ENCODE measurements around the gene TMEM255B.
"Not testable (repeated sequence)": the region's sequence is repeated elsewhere in the genome, so short reads cannot be mapped to it uniquely, and the experiment has no call there.

Gene TMEM255B

DNA sequence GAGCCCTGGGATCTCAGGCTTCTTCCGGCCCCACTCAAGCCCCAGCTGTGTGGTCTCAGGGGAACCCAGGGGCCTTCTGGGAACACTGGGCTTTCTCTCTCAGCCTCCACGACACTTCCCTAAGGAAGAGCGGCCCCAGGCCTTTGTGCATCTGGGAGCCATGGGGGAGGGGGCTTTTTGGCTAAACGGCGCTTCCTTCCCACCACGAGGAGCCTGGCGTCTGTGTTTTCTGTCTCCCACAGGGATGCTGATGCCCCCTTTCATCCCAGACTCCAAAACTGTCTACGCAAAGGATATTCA is 24.2 kb upstream of the TMEM255B start:
- no peak for DNase-seq

DNA sequence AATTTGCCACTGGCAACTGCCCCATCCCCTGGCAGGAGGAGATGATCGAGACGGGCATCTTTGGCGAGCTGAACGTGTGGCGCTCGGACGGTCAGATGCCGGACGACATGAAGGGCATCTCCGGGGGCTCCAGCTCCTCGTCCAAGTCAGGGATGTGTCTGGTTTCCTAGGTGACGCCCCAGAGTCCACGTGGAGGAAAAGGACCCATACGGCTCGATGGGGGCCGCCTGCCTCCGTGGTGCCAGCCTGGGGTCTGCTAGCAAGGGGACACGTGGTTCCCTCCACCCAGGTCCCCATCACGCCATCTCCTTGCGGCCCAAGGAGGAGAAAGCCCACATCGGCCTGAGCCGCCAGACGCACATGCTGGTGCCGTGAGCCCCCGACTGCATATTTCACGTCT is 23.8 kb upstream of the TMEM255B start:
- no peak for DNase-seq

DNA sequence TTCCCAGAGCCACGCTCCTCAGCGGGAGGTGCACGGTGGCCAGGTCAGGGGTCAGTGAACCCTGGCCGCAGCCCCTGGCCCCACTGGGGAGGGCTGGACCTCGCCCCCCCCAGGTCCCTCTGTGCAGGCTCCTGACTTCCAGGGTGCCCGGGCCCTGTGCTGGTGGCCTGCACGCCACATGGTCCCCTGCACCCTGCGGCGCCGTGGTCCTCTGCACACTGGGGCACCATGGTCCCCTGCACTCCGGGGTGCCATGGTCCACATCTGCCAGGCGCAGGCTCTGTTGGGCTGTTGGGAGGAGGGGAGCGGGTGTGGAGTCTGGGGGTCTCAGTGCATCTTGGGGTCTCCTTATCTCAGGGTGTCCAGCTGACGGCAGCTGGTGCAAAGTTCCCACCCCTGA is 23.3 kb upstream of the TMEM255B start:
- no peak for DNase-seq

DNA sequence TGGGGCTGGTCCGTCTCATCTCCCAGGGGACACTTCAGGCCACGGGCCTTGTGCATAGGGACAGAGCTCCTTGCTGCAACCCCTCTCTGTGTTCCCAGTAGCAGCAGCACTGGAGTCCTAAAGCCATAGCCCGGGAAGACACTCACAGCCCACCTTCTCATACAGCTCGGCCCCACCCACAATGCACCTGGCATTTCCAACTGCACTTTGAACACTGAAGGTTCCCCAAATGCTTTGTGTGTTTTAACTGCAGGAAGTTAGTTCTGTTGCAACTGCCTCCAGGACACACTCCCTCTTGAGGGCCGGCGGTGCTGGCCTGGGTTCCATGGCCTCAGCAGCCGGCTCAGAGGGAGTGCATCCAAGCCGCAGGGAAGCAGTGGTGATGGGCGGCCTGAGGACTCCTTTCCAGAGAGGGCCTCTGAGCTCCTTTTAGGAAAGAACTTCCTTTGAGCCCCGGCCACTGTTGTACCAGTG is 22.7 kb upstream of the TMEM255B start:
- DNase-seq = no peak

- no peak for DNase-seq
Measured at GRCh38 chr13:113737803-113738202, 21.2 kb upstream of the TMEM255B start.

- no peak for DNase-seq
Measured at GRCh38 chr13:113739527-113740285, 19.3 kb upstream of the TMEM255B start.

DNA sequence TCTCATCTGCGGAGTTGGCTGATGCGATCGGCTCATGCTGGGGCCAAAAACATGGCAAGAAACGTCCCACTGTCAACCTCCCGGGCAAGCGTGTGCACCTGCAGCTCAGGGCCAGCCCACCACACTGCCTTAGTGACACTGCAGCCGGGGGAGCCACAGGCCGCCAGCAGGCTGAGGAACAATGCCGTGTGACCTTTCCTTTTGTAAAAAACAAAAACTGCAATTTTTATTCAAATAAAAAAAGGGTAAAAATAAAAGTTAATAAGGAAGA is 18.8 kb upstream of the TMEM255B start:
- no peak for DNase-seq

DNA sequence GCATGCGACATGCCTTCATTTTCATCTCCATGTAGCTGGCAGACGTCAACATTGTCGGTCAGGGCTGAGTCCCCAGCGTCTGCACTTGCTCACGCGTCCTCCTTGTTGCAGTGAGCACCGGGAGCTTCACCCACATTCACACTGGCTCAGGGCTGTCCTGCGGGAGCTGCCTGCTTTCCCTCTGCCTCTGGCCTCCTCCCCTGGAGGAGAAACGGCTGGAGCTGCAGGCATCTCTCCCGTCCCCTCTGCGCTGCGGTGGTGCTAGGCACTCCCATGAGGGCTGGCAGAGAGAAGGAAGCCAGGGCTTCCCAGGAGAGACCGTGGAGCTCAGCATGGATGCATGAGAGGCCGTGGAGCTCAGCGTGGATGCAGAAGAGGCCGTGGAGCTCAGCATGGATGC is 18.4 kb upstream of the TMEM255B start:
- DNase-seq = no peak

- no peak for DNase-seq
Measured at GRCh38 chr13:113741191-113741668, 17.8 kb upstream of the TMEM255B start.

GRCh38 chr13:113742000-113742441 is 17.0 kb upstream of the TMEM255B start:
- peak; percentile 69 to 73 for DNase-seq

- DNase-seq = no peak
Measured at GRCh38 chr13:113742445-113743120, 16.4 kb upstream of the TMEM255B start.

- DNase-seq = no peak
Measured at GRCh38 chr13:113743366-113744195, 15.4 kb upstream of the TMEM255B start.

- DNase-seq = no peak
Measured at GRCh38 chr13:113744197-113745000, 14.6 kb upstream of the TMEM255B start.

DNA sequence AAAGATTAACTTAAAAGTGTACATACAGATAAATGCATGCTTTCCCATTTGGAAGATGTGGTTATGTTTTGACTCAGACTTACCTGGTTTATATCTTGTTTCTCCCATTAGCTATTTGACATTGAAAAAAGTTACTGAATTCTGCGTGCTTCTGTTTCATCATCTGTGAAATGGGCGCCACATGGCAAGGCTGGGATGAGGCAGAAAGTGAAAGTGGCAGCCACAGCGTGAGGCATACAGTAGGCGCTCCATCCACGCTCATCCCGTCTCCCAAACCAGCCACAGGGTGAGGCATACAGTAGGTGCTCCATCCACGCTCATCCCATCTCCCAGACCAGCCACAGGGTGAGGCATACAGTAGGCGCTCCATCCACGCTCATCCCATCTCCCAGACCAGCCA is 14.0 kb upstream of the TMEM255B start:
- DNase-seq = no peak

- DNase-seq = not testable (repeated sequence)
Measured at GRCh38 chr13:113745500-113746142, 13.4 kb upstream of the TMEM255B start.

- no peak for DNase-seq
Measured at GRCh38 chr13:113746143-113746525, 12.9 kb upstream of the TMEM255B start.

- no peak for DNase-seq
Measured at GRCh38 chr13:113746671-113747070, 12.4 kb upstream of the TMEM255B start.

DNA sequence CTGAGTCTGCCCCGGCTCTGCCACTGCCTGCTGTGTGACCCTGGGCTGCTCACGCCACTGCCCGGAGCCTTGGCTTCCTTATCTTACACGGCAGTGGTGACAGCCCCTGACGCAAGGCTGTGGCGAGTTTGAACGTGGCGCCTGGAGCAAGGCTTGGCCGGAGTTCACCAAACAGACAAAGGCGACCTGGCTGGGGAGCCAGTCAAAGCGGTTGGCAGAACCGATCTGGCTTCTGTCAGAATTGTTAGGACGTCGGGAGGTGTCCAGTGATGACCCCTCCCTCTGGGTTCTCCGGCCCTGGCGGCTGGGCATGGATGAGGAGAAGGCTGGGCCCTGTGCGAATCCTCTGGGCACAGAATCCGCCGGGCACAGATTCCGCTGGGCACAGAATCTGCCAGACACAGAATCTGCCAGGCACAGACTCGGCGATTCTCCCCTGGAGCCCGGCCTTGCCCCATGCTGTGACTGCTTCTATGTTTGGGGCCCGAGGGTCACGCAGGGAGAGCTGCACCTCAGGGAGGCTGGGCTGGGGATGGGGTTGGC is 11.7 kb upstream of the TMEM255B start:
- no peak for DNase-seq

- no peak for DNase-seq
Measured at GRCh38 chr13:113748101-113748861, 10.7 kb upstream of the TMEM255B start.

GRCh38 chr13:113748862-113749451 is 10.1 kb upstream of the TMEM255B start:
- DNase-seq = no peak

GRCh38 chr13:113749507-113749906 is 9.5 kb upstream of the TMEM255B start:
- DNase-seq = no peak

Measured in inflammatory macrophage (primary cell).